Measurements from ENCODE around the gene SOCS6. TPM values are rescaled to one million over a fixed set of nuclear protein-coding genes. Genes with fewer than 3 reads are reported as not detected.

SOCS6 gene
- total and polyA plus RNA-seq, 2 of the 13 experiments (the other 11 are each of a cell fraction or from before 2014, with no cell fraction given), result 18.6 to 38.3 TPM

DNA sequence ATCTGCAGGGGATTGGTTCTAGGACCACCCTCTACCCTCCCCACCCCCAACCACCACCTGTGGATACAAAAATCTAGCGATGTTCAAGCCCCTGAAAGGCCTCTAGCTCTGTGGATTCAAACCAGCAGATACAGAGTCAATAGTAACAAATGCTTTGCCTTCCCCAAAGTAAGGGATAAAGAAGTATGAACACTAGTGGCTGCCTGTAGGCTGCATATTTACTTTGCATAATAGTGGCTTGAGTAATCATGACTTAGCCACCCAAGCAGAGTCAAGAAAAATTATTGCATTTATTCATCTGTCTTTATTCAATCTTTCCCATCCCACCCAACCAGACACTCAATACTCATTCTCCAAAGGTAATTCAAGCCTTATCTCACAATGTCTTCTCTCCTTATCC is 43.8 kb downstream of the SOCS6 start (continued):
- TF ChIP-seq, protein P1, sequence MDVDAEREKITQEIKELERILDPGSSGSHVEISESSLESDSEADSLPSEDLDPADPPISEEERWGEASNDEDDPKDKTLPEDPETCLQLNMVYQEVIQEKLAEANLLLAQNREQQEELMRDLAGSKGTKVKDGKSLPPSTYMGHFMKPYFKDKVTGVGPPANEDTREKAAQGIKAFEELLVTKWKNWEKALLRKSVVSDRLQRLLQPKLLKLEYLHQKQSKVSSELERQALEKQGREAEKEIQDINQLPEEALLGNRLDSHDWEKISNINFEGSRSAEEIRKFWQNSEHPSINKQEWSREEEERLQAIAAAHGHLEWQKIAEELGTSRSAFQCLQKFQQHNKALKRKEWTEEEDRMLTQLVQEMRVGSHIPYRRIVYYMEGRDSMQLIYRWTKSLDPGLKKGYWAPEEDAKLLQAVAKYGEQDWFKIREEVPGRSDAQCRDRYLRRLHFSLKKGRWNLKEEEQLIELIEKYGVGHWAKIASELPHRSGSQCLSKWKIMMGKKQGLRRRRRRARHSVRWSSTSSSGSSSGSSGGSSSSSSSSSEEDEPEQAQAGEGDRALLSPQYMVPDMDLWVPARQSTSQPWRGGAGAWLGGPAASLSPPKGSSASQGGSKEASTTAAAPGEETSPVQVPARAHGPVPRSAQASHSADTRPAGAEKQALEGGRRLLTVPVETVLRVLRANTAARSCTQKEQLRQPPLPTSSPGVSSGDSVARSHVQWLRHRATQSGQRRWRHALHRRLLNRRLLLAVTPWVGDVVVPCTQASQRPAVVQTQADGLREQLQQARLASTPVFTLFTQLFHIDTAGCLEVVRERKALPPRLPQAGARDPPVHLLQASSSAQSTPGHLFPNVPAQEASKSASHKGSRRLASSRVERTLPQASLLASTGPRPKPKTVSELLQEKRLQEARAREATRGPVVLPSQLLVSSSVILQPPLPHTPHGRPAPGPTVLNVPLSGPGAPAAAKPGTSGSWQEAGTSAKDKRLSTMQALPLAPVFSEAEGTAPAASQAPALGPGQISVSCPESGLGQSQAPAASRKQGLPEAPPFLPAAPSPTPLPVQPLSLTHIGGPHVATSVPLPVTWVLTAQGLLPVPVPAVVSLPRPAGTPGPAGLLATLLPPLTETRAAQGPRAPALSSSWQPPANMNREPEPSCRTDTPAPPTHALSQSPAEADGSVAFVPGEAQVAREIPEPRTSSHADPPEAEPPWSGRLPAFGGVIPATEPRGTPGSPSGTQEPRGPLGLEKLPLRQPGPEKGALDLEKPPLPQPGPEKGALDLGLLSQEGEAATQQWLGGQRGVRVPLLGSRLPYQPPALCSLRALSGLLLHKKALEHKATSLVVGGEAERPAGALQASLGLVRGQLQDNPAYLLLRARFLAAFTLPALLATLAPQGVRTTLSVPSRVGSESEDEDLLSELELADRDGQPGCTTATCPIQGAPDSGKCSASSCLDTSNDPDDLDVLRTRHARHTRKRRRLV (CRISPR knock-in tag; IDR thresholded peaks at IDR 0.05), result no peak
- TF ChIP-seq, protein P2, sequence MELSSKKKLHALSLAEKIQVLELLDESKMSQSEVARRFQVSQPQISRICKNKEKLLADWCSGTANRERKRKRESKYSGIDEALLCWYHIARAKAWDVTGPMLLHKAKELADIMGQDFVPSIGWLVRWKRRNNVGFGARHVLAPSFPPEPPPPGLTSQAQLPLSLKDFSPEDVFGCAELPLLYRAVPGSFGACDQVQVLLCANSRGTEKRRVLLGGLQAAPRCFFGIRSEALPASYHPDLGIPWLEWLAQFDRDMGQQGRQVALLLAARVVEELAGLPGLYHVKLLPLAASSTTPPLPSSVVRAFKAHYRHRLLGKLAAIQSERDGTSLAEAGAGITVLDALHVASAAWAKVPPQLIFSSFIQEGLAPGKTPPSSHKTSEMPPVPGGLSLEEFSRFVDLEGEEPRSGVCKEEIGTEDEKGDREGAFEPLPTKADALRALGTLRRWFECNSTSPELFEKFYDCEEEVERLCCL (CRISPR knock-in tag; IDR thresholded peaks at IDR 0.05; ENCODE audit: borderline replicate concordance), result no peak
- TF ChIP-seq, protein P3, sequence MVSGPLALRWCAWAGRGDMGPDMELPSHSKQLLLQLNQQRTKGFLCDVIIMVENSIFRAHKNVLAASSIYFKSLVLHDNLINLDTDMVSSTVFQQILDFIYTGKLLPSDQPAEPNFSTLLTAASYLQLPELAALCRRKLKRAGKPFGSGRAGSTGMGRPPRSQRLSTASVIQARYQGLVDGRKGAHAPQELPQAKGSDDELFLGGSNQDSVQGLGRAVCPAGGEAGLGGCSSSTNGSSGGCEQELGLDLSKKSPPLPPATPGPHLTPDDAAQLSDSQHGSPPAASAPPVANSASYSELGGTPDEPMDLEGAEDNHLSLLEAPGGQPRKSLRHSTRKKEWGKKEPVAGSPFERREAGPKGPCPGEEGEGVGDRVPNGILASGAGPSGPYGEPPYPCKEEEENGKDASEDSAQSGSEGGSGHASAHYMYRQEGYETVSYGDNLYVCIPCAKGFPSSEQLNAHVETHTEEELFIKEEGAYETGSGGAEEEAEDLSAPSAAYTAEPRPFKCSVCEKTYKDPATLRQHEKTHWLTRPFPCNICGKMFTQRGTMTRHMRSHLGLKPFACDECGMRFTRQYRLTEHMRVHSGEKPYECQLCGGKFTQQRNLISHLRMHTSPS (CRISPR knock-in tag; IDR thresholded peaks at IDR 0.05; ENCODE audit: low read depth), result no peak
- TF ChIP-seq, protein P4, sequence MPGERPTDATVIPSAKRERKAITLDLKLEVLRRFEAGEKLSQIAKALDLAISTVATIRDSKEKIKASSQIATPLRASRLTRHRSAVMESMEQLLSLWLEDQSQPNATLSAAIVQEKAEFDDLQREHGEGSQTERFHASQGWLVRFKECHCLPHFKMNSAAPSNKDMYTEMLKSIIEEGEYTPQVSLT (CRISPR knock-in tag; IDR thresholded peaks at IDR 0.05; ENCODE audit: borderline replicate concordance, low read depth), result no peak
- TF ChIP-seq, protein P5, sequence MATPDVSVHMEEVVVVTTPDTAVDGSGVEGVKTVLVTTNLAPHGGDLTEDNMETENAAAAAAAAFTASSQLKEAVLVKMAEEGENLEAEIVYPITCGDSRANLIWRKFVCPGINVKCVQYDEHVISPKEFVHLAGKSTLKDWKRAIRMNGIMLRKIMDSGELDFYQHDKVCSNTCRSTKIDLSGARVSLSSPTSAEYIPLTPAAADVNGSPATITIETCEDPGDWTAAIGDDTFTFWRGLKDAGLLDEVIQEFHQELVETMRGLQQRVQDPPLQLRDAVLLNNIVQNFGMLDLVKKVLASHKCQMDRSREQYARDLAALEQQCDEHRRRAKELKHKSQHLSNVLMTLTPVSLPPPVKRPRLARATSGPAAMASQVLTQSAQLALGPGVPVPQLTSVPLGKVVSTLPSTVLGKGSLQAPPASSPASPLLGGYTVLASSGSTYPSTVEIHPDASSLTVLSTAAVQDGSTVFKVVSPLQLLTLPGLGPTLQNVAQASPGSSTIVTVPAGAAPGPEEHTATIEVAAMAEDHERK (CRISPR knock-in tag; IDR thresholded peaks at IDR 0.05; ENCODE audit: low read depth), result no peak
- TF ChIP-seq, protein P6, sequence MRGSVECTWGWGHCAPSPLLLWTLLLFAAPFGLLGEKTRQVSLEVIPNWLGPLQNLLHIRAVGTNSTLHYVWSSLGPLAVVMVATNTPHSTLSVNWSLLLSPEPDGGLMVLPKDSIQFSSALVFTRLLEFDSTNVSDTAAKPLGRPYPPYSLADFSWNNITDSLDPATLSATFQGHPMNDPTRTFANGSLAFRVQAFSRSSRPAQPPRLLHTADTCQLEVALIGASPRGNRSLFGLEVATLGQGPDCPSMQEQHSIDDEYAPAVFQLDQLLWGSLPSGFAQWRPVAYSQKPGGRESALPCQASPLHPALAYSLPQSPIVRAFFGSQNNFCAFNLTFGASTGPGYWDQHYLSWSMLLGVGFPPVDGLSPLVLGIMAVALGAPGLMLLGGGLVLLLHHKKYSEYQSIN (CRISPR knock-in tag; IDR thresholded peaks at IDR 0.05; ENCODE audit: borderline replicate concordance), result no peak
- TF ChIP-seq ZNF619 (CRISPR knock-in tag; IDR thresholded peaks at IDR 0.05) (no peak), ZNF569 (CRISPR knock-in tag; IDR thresholded peaks at IDR 0.05; ENCODE audit: borderline replicate concordance) (no peak), DDIT3 (CRISPR knock-in tag; IDR thresholded peaks at IDR 0.05) (no peak), ZNF383 (CRISPR knock-in tag; IDR thresholded peaks at IDR 0.05; ENCODE audit: borderline replicate concordance) (no peak), RELA (CRISPR knock-in tag; IDR thresholded peaks at IDR 0.05) (no peak), ZNF12 (CRISPR knock-in tag; IDR thresholded peaks at IDR 0.05) (peak; percentile 66; the same call in 1 of the 2 replicates), KAT7 (CRISPR knock-in tag; IDR thresholded peaks at IDR 0.05; ENCODE audit: borderline replicate concordance) (no peak), ZNF589 (CRISPR knock-in tag; conservative IDR thresholded peaks at IDR 0.05) (no peak), ISX (CRISPR knock-in tag; conservative IDR thresholded peaks at IDR 0.05) (no peak), ATF3 (CRISPR knock-in tag; IDR thresholded peaks at IDR 0.05) (no peak)

Measured in HepG2 (cell line).